Measurements from ENCODE around the gene ARRB1. TPM values are rescaled to one million over a fixed set of nuclear protein-coding genes. Genes with fewer than 3 reads are reported as not detected.

ARRB1 gene
- total and polyA plus RNA-seq, 4 donors, result 3.3 to 21.2 (median 12.5) TPM

DNA sequence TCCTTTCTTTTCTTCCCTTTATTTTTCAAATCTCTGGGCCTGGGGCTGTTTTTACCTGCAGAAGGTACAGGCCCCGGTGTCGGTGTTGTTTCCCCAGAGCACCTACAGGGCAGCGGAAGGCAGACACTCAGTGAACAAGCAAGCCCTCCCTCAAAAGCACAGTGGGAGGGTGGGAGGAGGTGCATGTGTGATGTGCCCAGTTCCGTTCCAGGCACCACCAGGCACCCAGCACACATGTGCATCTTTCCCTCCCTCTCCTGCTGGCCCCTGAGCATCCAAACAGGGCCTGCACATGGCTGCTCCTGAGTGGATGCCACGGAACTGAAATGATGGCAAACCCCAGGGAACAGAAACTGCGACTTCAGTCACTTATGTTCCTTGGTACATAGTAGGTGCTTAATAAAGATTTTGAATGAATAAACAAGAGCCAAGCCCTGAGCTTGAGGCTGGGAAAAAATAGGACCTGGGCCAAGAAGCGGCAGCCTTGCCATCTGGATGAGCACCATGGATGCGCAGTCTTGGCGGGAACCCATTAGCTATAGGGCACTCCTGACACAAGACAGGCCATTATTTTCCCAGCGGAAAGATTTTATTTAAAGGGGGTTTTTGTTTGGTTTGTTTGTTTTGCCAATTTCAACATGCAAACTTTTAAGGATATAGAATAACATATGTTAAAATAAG, 47.8 kb downstream of the ARRB1 start:
- Histone ChIP-seq H3K27ac (ENCODE audit: low read depth in 1 of 2, low read length in 2 of 2) (no peak overlapping the region), H3K4me3 (ENCODE audit: low read depth in 1 of 3, low read length in 3 of 3) (no peak overlapping the region), H3K9me3 (ENCODE audit: control insufficient read depth in 4 of 4, low read length in 3 of 4) (no peaks in the 10 kb centered on the region), H3K4me1 (ENCODE audit: control insufficient read depth in 4 of 4, insufficient read depth in 4 of 4, low read length in 3 of 4) (peaks cover 0 to 9% (median 3%) of the 10 kb centered on the region in 4 donors), H3K9ac (ENCODE audit: low read depth in 1 of 2, low read length in 2 of 2) (no peak overlapping the region), H3K27me3 (ENCODE audit: control insufficient read depth in 4 of 4, insufficient read depth in 4 of 4, low read length in 3 of 4) (no peaks in the 10 kb centered on the region), H3K36me3 (ENCODE audit: control insufficient read depth in 4 of 4, insufficient read depth in 3 of 4, low read depth in 1 of 4, low read length in 3 of 4) (no peaks in the 10 kb centered on the region)
- 94% methylated on average over 10 of the region's 10 CpGs for WGBS
- TF ChIP-seq YY1 (IDR thresholded peaks at IDR 0.05) (no peak), HNF4A (conservative IDR thresholded peaks at IDR 0.05) (no peak), GABPA (IDR thresholded peaks at IDR 0.05 in 1 of 2, conservative IDR thresholded peaks at IDR 0.05 in 1 of 2) (no peak), FOXA2 (IDR thresholded peaks at IDR 0.05) (no peak), SP1 (IDR thresholded peaks at IDR 0.05) (no peak), FOXA1 (IDR thresholded peaks at IDR 0.05) (no peak), TAF1 (conservative IDR thresholded peaks at IDR 0.05) (no peak), JUND (IDR thresholded peaks at IDR 0.05) (no peak), RAD21 (IDR thresholded peaks at IDR 0.05) (no peak), NR2F2 (IDR thresholded peaks at IDR 0.05) (no peak)
- TF ChIP-seq, protein P1, sequence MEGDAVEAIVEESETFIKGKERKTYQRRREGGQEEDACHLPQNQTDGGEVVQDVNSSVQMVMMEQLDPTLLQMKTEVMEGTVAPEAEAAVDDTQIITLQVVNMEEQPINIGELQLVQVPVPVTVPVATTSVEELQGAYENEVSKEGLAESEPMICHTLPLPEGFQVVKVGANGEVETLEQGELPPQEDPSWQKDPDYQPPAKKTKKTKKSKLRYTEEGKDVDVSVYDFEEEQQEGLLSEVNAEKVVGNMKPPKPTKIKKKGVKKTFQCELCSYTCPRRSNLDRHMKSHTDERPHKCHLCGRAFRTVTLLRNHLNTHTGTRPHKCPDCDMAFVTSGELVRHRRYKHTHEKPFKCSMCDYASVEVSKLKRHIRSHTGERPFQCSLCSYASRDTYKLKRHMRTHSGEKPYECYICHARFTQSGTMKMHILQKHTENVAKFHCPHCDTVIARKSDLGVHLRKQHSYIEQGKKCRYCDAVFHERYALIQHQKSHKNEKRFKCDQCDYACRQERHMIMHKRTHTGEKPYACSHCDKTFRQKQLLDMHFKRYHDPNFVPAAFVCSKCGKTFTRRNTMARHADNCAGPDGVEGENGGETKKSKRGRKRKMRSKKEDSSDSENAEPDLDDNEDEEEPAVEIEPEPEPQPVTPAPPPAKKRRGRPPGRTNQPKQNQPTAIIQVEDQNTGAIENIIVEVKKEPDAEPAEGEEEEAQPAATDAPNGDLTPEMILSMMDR (IDR thresholded peaks at IDR 0.05; ENCODE audit: low read depth, low read length, missing input control), result no peak
- TF ChIP-seq, protein P2, sequence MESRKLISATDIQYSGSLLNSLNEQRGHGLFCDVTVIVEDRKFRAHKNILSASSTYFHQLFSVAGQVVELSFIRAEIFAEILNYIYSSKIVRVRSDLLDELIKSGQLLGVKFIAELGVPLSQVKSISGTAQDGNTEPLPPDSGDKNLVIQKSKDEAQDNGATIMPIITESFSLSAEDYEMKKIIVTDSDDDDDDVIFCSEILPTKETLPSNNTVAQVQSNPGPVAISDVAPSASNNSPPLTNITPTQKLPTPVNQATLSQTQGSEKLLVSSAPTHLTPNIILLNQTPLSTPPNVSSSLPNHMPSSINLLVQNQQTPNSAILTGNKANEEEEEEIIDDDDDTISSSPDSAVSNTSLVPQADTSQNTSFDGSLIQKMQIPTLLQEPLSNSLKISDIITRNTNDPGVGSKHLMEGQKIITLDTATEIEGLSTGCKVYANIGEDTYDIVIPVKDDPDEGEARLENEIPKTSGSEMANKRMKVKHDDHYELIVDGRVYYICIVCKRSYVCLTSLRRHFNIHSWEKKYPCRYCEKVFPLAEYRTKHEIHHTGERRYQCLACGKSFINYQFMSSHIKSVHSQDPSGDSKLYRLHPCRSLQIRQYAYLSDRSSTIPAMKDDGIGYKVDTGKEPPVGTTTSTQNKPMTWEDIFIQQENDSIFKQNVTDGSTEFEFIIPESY (IDR thresholded peaks at IDR 0.05), result no peak
- TF ChIP-seq, protein P3, sequence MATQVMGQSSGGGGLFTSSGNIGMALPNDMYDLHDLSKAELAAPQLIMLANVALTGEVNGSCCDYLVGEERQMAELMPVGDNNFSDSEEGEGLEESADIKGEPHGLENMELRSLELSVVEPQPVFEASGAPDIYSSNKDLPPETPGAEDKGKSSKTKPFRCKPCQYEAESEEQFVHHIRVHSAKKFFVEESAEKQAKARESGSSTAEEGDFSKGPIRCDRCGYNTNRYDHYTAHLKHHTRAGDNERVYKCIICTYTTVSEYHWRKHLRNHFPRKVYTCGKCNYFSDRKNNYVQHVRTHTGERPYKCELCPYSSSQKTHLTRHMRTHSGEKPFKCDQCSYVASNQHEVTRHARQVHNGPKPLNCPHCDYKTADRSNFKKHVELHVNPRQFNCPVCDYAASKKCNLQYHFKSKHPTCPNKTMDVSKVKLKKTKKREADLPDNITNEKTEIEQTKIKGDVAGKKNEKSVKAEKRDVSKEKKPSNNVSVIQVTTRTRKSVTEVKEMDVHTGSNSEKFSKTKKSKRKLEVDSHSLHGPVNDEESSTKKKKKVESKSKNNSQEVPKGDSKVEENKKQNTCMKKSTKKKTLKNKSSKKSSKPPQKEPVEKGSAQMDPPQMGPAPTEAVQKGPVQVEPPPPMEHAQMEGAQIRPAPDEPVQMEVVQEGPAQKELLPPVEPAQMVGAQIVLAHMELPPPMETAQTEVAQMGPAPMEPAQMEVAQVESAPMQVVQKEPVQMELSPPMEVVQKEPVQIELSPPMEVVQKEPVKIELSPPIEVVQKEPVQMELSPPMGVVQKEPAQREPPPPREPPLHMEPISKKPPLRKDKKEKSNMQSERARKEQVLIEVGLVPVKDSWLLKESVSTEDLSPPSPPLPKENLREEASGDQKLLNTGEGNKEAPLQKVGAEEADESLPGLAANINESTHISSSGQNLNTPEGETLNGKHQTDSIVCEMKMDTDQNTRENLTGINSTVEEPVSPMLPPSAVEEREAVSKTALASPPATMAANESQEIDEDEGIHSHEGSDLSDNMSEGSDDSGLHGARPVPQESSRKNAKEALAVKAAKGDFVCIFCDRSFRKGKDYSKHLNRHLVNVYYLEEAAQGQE (IDR thresholded peaks at IDR 0.05), result no peak
- TF ChIP-seq, protein P4, sequence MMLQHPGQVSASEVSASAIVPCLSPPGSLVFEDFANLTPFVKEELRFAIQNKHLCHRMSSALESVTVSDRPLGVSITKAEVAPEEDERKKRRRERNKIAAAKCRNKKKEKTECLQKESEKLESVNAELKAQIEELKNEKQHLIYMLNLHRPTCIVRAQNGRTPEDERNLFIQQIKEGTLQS (IDR thresholded peaks at IDR 0.05), result no peak
- TF ChIP-seq, protein P5, sequence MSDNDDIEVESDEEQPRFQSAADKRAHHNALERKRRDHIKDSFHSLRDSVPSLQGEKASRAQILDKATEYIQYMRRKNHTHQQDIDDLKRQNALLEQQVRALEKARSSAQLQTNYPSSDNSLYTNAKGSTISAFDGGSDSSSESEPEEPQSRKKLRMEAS (IDR thresholded peaks at IDR 0.05), result no peak
- DNase-seq (ENCODE audit: low spot score), result no peak
